NB4 (cell line): Measurements from ENCODE around the gene GAD1.

Source experiments
- POLR2A ChIP-seq: IDR thresholded peaks from 2 replicates; pipeline ENCODE4 v1.6.1; 2011; ENCODE audit warnings: mild to moderate bottlenecking; ENCODE audit not compliant: insufficient read length; ENCODE audit errors: extremely low read depth
- TF ChIP-seq, protein P1 (sequence below): IDR thresholded peaks from one replicate; pipeline ENCODE4 v1.5.1; 2012; ENCODE audit warnings: low read depth, low read length

GRCh38 chr2:170883683-170884082 is 67.0 kb downstream of the GAD1 start:
- no peak for TF ChIP-seq POLR2A
- TF ChIP-seq, protein P1, sequence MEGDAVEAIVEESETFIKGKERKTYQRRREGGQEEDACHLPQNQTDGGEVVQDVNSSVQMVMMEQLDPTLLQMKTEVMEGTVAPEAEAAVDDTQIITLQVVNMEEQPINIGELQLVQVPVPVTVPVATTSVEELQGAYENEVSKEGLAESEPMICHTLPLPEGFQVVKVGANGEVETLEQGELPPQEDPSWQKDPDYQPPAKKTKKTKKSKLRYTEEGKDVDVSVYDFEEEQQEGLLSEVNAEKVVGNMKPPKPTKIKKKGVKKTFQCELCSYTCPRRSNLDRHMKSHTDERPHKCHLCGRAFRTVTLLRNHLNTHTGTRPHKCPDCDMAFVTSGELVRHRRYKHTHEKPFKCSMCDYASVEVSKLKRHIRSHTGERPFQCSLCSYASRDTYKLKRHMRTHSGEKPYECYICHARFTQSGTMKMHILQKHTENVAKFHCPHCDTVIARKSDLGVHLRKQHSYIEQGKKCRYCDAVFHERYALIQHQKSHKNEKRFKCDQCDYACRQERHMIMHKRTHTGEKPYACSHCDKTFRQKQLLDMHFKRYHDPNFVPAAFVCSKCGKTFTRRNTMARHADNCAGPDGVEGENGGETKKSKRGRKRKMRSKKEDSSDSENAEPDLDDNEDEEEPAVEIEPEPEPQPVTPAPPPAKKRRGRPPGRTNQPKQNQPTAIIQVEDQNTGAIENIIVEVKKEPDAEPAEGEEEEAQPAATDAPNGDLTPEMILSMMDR = no peak
